D721Med (cell line): ENCODE data around the gene PTX4.

Experiments
- DNase-seq: peaks from one replicate; pipeline ENCODE4 v3.0.0; 2011; ENCODE audit warnings: low spot score; ENCODE audit not compliant: insufficient read length
- FAIRE-seq: peaks from 2 replicates; lab custom pipeline; 2011; peaks lifted over from hg19 to GRCh38; lab: Jason Lieb, UNC
- CTCF ChIP-seq: IDR thresholded peaks from 2 replicates; pipeline ENCODE4 v1.5.1; 2012; ENCODE audit warnings: mild to moderate bottlenecking, control low read depth; ENCODE audit not compliant: insufficient read depth; ENCODE audit errors: missing control alignments

Gene PTX4

GRCh38 chr16:1520461-1520860 is 31.7 kb upstream of the PTX4 start:
- DNase-seq (no peak), FAIRE-seq (no peak)
- no peak for TF ChIP-seq CTCF

GRCh38 chr16:1519831-1520230 is 31.1 kb upstream of the PTX4 start:
- no peak for FAIRE-seq
- no peak for DNase-seq
- no peak for TF ChIP-seq CTCF

- no peak for TF ChIP-seq CTCF
- no peak for FAIRE-seq
- no peak for DNase-seq
These were observed 29.9 kb upstream of the PTX4 start for GRCh38 chr16:1518626-1519135.

- TF ChIP-seq CTCF, result no peak
- DNase-seq (no peak), FAIRE-seq (no peak)
These were observed 25.8 kb upstream of the PTX4 start for GRCh38 chr16:1514507-1514906.

GRCh38 chr16:1512774-1513173 is 24.0 kb upstream of the PTX4 start:
- no peak for DNase-seq
- no peak for FAIRE-seq
- no peak for TF ChIP-seq CTCF

- TF ChIP-seq CTCF, result no peak
- FAIRE-seq, result no peak
- no peak for DNase-seq
These were observed 23.2 kb upstream of the PTX4 start for GRCh38 chr16:1511662-1512569.

GRCh38 chr16:1510941-1511351 is 22.2 kb upstream of the PTX4 start:
- no peak for FAIRE-seq
- no peak for TF ChIP-seq CTCF
- DNase-seq, result no peak
